ENCODE data around the gene DHX29. TPM values are rescaled to one million over a fixed set of nuclear protein-coding genes. Genes with fewer than 3 reads are reported as not detected.

DHX29 gene
- polyA plus RNA-seq, 1 donor (not counting 4 experiments of a cell fraction or from before 2014, with no cell fraction given) = 18.8 TPM

GRCh38 chr5:55231029-55231918 is 76.2 kb downstream of the DHX29 start:
- Histone ChIP-seq H3K4me3 (ENCODE audit: control insufficient read depth in 2 of 3, extremely low read depth in 1 of 3, insufficient read depth in 2 of 3, low read depth in 1 of 3, low read length in 3 of 3) (peak overlapping the region; percentile 69 to 92 (median 84)), H3K4me1 (ENCODE audit: control insufficient read depth, extremely low read depth, insufficient read depth, low read length) (peaks cover 15% of the 10 kb centered on the region), H3K9me1 (ENCODE audit: control insufficient read depth, extremely low read depth, insufficient read depth, low read length) (no peaks in the 10 kb centered on the region), H3K9me3 (ENCODE audit: control insufficient read depth, low read depth, low read length) (no peaks in the 10 kb centered on the region), H4K20me1 (ENCODE audit: control insufficient read depth, extremely low read depth, insufficient read depth, low read length) (no peaks in the 10 kb centered on the region), H3K4me2 (ENCODE audit: control insufficient read depth, extremely low read depth, insufficient read depth, low read depth, low read length) (peak overlapping the region; percentile 91), H3K27ac (ENCODE audit: control insufficient read depth, insufficient read depth, low read length) (no peak overlapping the region), H3K79me2 (ENCODE audit: control insufficient read depth, insufficient read depth, low read length) (no peaks in the 10 kb centered on the region), H2AFZ (ENCODE audit: control insufficient read depth, low read length) (peak overlapping the region; percentile 35), H3K27me3 (ENCODE audit: control insufficient read depth, extremely low read depth, insufficient read depth, low read length) (peaks cover 21% of the 10 kb centered on the region), H3K9ac (ENCODE audit: control insufficient read depth, extremely low read depth, insufficient read depth, low read length) (no peak overlapping the region), H3K36me3 (ENCODE audit: control insufficient read depth in 2 of 2, extremely low read depth in 1 of 2, insufficient read depth in 2 of 2, low read length in 2 of 2) (peaks cover 0 to 2% of the 10 kb centered on the region in 2 experiments)
- DNase-seq (ENCODE audit: low read depth, low spot score) = no peak
- no peak for FAIRE-seq
- dilution Hi-C loops (cut with MboI; ENCODE audit: extremely low pct_ligation_motif_present, low sequenced_read_pairs) = no loop called here
- TF ChIP-seq CTCF (optimal IDR thresholded peaks at IDR 0.05 in 1 of 3, IDR thresholded peaks at IDR 0.05 in 1 of 3, conservative IDR thresholded peaks at IDR 0.05 in 1 of 3; ENCODE audit: extremely low read depth in 1 of 3, insufficient read depth in 2 of 3, low read length in 3 of 3) (no peak), EZH2 (IDR thresholded peaks at IDR 0.05; ENCODE audit: low read length) (no peak)

GRCh38 chr5:55230086-55230629 is 77.3 kb downstream of the DHX29 start:
- Histone ChIP-seq H3K9ac (ENCODE audit: control insufficient read depth, extremely low read depth, insufficient read depth, low read length) (no peak overlapping the region), H3K9me3 (ENCODE audit: control insufficient read depth, low read depth, low read length) (no peaks in the 10 kb centered on the region), H3K36me3 (ENCODE audit: control insufficient read depth in 2 of 2, extremely low read depth in 1 of 2, insufficient read depth in 2 of 2, low read length in 2 of 2) (peaks cover 0 to 2% of the 10 kb centered on the region in 2 experiments), H3K9me1 (ENCODE audit: control insufficient read depth, extremely low read depth, insufficient read depth, low read length) (no peaks in the 10 kb centered on the region), H3K27me3 (ENCODE audit: control insufficient read depth, extremely low read depth, insufficient read depth, low read length) (peaks cover 21% of the 10 kb centered on the region), H3K27ac (ENCODE audit: control insufficient read depth, insufficient read depth, low read length) (no peak overlapping the region), H3K79me2 (ENCODE audit: control insufficient read depth, insufficient read depth, low read length) (no peaks in the 10 kb centered on the region), H2AFZ (ENCODE audit: control insufficient read depth, low read length) (no peak overlapping the region), H3K4me1 (ENCODE audit: control insufficient read depth, extremely low read depth, insufficient read depth, low read length) (peaks cover 15% of the 10 kb centered on the region), H3K4me2 (ENCODE audit: control insufficient read depth, extremely low read depth, insufficient read depth, low read depth, low read length) (no peak overlapping the region), H3K4me3 (ENCODE audit: control insufficient read depth in 2 of 3, extremely low read depth in 1 of 3, insufficient read depth in 2 of 3, low read depth in 1 of 3, low read length in 3 of 3) (no peak overlapping the region), H4K20me1 (ENCODE audit: control insufficient read depth, extremely low read depth, insufficient read depth, low read length) (no peaks in the 10 kb centered on the region)
- no peak for DNase-seq (ENCODE audit: low read depth, low spot score)
- no peak for FAIRE-seq
- dilution Hi-C loops (cut with MboI; ENCODE audit: extremely low pct_ligation_motif_present, low sequenced_read_pairs) = no loop called here
- TF ChIP-seq EZH2 (IDR thresholded peaks at IDR 0.05; ENCODE audit: low read length) = no peak
- TF ChIP-seq CTCF (optimal IDR thresholded peaks at IDR 0.05 in 1 of 3, IDR thresholded peaks at IDR 0.05 in 1 of 3, conservative IDR thresholded peaks at IDR 0.05 in 1 of 3; ENCODE audit: extremely low read depth in 1 of 3, insufficient read depth in 2 of 3, low read length in 3 of 3) = no peak
